CD4-positive, alpha-beta memory T cell (primary cell): ENCODE data around the gene GAS7. TPM values are rescaled to one million over a fixed set of nuclear protein-coding genes. Genes with fewer than 3 reads are reported as not detected.
A peak's percentile ranks its signal among the peaks of the same experiment; 100 is the strongest.
"Not testable (repeated sequence)": the region's sequence is repeated elsewhere in the genome, so short reads cannot be mapped to it uniquely, and the experiment has no call there.

Experiments used
- CTCF ChIA-PET: fragments of 350-600 bp; sonication (Branson Sonifier 250); formaldehyde crosslinking; loops from one replicate; lab custom pipeline; 2021; ENCODE audit warnings: inconsistent platforms; ENCODE audit not compliant: partially characterized antibody; lab: Charles Lee
- POLR2A ChIA-PET: fragments of 350-600 bp; sonication (Branson Sonifier 250); formaldehyde crosslinking; loops from one replicate; lab custom pipeline; 2021; ENCODE audit not compliant: partially characterized antibody; lab: Charles Lee
- DNase-seq, 5 donors: peaks; one replicate each; pipeline versions ENCODE4 v3.0.0 to v3.0.0-alpha.2; 2020 to 2022; ENCODE audit warnings: mixed read lengths in 1 of 5
- H3K27ac ChIP-seq: one replicate; pipeline ENCODE4 v1.7.0; 2013; ENCODE audit warnings: low read depth, low read length
- H3K27me3 ChIP-seq: 2 replicates; pipeline ENCODE4 v1.7.0; 2013; ENCODE audit warnings: mild to moderate bottlenecking, low read length, moderate library complexity; ENCODE audit not compliant: insufficient read depth
- H3K36me3 ChIP-seq: 2 replicates; pipeline ENCODE4 v1.7.0; 2013; ENCODE audit warnings: mild to moderate bottlenecking, low read length, moderate library complexity; ENCODE audit not compliant: insufficient read depth
- H3K4me1 ChIP-seq: 2 replicates; pipeline ENCODE4 v1.7.0; 2013; ENCODE audit warnings: mild to moderate bottlenecking, low read length, moderate library complexity; ENCODE audit not compliant: insufficient read depth
- H3K4me3 ChIP-seq, 2 donors: one replicate each; pipeline ENCODE4 v1.7.0; 2013; ENCODE audit warnings: low read length in 2 of 2, mild to moderate bottlenecking in 1 of 2
- H3K9me3 ChIP-seq, 2 donors: one replicate each; pipeline ENCODE4 v1.7.0; 2013; ENCODE audit warnings: low read length in 2 of 2, control low read depth in 1 of 2; ENCODE audit not compliant: control insufficient read depth in 1 of 2
- H3K27ac Mint-ChIP-seq, 7 donors: one replicate each; pipeline ENCODE4 v1.8.0; 2020 to 2021; ENCODE audit warnings: mixed read lengths in 7 of 7, mild to moderate bottlenecking in 6 of 7, inconsistent platforms in 3 of 7, moderate library complexity in 3 of 7
- H3K27me3 Mint-ChIP-seq, 2 donors: one replicate each; pipeline ENCODE4 v1.8.0; 2020 to 2021; ENCODE audit warnings: mixed read lengths in 2 of 2
- H3K36me3 Mint-ChIP-seq, 2 donors: one replicate each; pipeline ENCODE4 v1.8.0; 2020 to 2021; ENCODE audit warnings: mixed read lengths in 2 of 2, inconsistent platforms in 1 of 2, mild to moderate bottlenecking in 1 of 2
- H3K4me1 Mint-ChIP-seq, 4 donors: one replicate each; pipeline ENCODE4 v1.8.0; 2020 to 2021; ENCODE audit warnings: mixed read lengths in 4 of 4, mild to moderate bottlenecking in 1 of 4
- H3K4me3 Mint-ChIP-seq, 8 donors: one replicate each; pipeline ENCODE4 v1.8.0; 2020 to 2021; ENCODE audit warnings: mixed read lengths in 8 of 8, mild to moderate bottlenecking in 7 of 8, moderate library complexity in 6 of 8, inconsistent platforms in 3 of 8
- H3K9me3 Mint-ChIP-seq, 8 donors: one replicate each; pipeline ENCODE4 v1.8.0; 2020 to 2021; ENCODE audit warnings: mixed read lengths in 8 of 8, mild to moderate bottlenecking in 5 of 8, inconsistent platforms in 3 of 8, moderate library complexity in 1 of 8
- intact Hi-C: fragments of 100-400 bp; cut with micrococcal nuclease; formaldehyde crosslinking; loops from one replicate; pipeline ENCODE4 v1.15.1; 2023
- polyA plus RNA-seq, 2 donors: library from polyadenylated mRNA; unstranded; fragments of 300-500 nt; fragmentation: Illumina TruSeq; gene quantifications; one replicate each; pipeline ENCODE4 v1.2.3, GENCODE V29; 2021
- total RNA-seq, 2 experiments: library from RNA; stranded (reverse); gene quantifications; one replicate each; pipeline ENCODE4 v1.2.3, GENCODE V29; 2021

Gene GAS7
- total and polyA plus RNA-seq, 4 experiments from 2014 or later = 0.42 to 5.2 (median 3.0) TPM

DNA sequence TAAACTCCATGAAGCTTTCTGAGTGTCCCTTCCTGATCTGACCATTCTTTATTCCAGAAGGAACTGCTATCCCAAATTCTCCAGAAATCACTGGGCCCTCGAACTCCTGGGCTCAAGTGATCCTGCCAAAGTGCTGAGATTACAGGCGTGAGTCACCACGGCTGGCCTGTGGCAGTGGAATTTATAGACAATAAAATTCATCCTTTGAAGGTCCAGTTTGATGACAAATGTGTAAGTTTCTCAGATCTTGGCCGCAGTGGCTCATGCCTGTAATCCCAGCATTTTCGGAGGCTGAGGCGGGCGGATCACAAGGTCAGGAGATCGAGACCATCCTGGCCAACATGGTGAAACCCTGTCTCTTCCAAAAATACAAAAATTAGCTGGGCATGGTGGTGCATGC is 103.1 kb downstream of the GAS7 start:
- H3K27ac ChIP-seq, H3K27ac Mint-ChIP-seq, H3K36me3 ChIP-seq, H3K27me3 Mint-ChIP-seq, H3K4me3 Mint-ChIP-seq, H3K4me1 ChIP-seq, H3K36me3 Mint-ChIP-seq, intact Hi-C loops, DNase-seq, H3K27me3 ChIP-seq, CTCF ChIA-PET, H3K9me3 ChIP-seq, H3K4me3 ChIP-seq, H3K9me3 Mint-ChIP-seq, H3K4me1 Mint-ChIP-seq, POLR2A ChIA-PET: not testable (repeated sequence)

DNA sequence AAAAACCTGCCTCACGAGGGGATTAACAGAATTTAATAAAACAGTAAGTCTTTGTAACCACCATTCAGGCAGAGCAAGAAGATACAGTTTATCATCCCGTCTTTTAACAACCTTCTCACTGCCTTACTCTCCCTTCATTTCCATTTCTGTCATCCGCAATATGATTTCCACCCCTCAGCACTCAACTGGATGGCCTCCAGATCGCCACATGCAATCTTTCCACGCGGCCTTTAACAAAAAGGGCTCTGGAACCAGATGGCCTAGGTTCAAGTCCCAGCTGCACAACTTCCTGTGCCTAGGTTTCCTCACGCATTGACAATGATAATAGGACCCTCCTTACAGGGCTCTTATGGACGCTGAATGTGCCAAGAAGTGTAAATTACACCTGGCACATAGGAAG is 103.6 kb downstream of the GAS7 start:
- H3K9me3 Mint-ChIP-seq = peaks cover 0 to 6% (median 2%) of the 10 kb centered on the region in 8 donors
- POLR2A ChIA-PET = no interaction called here
- Histone ChIP-seq H3K36me3 (no peaks in the 10 kb centered on the region), H3K9me3 (no peaks in the 10 kb centered on the region), H3K27me3 (no peaks in the 10 kb centered on the region), H3K4me3 (no peak overlapping the region), H3K27ac (no peak overlapping the region), H3K4me1 (no peaks in the 10 kb centered on the region)
- intact Hi-C loops = no loop called here
- H3K36me3 Mint-ChIP-seq = no peaks in the 10 kb centered on the region
- H3K27ac Mint-ChIP-seq = no peak overlapping the region
- CTCF ChIA-PET = no interaction called here
- no peak overlapping the region for H3K4me3 Mint-ChIP-seq
- DNase-seq = no peak
- no peaks in the 10 kb centered on the region for H3K4me1 Mint-ChIP-seq
- H3K27me3 Mint-ChIP-seq = no peaks in the 10 kb centered on the region

DNA sequence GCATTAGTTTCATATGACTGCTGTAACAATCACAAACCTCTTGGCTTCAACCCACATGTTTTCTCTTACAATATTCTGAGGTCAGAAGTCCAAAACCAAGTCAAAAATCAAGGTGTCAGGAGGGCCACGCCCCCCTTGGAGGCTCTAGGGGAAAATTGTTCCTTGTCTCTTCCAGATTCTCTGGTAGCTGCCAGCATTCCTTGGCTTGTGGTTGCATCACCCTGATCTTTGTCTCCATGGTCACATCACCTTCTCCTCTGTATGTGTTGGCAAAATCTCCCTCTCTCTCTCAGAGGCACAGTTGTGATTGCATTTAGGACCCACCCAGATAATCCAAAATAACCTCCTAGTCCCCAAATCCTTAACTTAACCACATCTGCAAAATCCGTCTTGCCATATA is 105.8 kb downstream of the GAS7 start:
- no peak overlapping the region for H3K4me3 ChIP-seq
- intact Hi-C loops = no loop called here
- H3K9me3 ChIP-seq = no peaks in the 10 kb centered on the region
- no peaks in the 10 kb centered on the region for H3K36me3 Mint-ChIP-seq
- H3K27me3 Mint-ChIP-seq = no peaks in the 10 kb centered on the region
- CTCF ChIA-PET = no interaction called here
- no peak overlapping the region for H3K27ac ChIP-seq
- H3K27me3 ChIP-seq = no peaks in the 10 kb centered on the region
- H3K4me1 ChIP-seq = no peaks in the 10 kb centered on the region
- no peaks in the 10 kb centered on the region for H3K4me1 Mint-ChIP-seq
- peaks cover 0 to 6% (median 2%) of the 10 kb centered on the region in 8 donors for H3K9me3 Mint-ChIP-seq
- no peaks in the 10 kb centered on the region for H3K36me3 ChIP-seq
- no peak overlapping the region for H3K4me3 Mint-ChIP-seq
- DNase-seq = no peak
- POLR2A ChIA-PET = no interaction called here
- no peak overlapping the region for H3K27ac Mint-ChIP-seq

DNA sequence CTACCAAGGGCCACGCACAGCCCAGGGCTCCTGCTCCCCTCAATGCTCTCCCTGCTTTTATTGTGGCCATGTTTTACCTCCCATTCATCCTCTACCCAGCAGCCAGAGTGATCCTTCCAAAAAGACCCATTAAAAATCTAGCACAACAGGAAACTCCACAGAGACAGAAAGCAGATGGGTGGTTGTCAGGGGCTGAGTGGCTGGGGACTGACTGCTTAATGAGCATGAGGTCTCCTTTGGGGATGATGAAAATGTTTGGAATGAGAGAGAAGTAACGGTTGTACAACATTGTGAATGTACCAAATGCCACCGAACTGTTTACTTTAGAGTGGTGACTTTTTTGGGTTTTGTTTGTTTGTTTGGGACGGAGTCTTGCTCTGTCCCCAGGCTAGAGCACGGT is 107.4 kb downstream of the GAS7 start:
- H3K36me3 ChIP-seq = no peaks in the 10 kb centered on the region
- H3K9me3 ChIP-seq = no peaks in the 10 kb centered on the region
- POLR2A ChIA-PET = no interaction called here
- Mint-ChIP-seq H3K4me3 (no peak overlapping the region), H3K27ac (no peak overlapping the region), H3K36me3 (no peaks in the 10 kb centered on the region), H3K27me3 (no peaks in the 10 kb centered on the region), H3K4me1 (no peaks in the 10 kb centered on the region), H3K9me3 (peaks cover 0 to 6% (median 2%) of the 10 kb centered on the region in 8 donors)
- intact Hi-C loops = no loop called here
- H3K27ac ChIP-seq = no peak overlapping the region
- DNase-seq = no peak
- H3K4me1 ChIP-seq = no peaks in the 10 kb centered on the region
- CTCF ChIA-PET = no interaction called here
- no peak overlapping the region for H3K4me3 ChIP-seq
- H3K27me3 ChIP-seq = no peaks in the 10 kb centered on the region

DNA sequence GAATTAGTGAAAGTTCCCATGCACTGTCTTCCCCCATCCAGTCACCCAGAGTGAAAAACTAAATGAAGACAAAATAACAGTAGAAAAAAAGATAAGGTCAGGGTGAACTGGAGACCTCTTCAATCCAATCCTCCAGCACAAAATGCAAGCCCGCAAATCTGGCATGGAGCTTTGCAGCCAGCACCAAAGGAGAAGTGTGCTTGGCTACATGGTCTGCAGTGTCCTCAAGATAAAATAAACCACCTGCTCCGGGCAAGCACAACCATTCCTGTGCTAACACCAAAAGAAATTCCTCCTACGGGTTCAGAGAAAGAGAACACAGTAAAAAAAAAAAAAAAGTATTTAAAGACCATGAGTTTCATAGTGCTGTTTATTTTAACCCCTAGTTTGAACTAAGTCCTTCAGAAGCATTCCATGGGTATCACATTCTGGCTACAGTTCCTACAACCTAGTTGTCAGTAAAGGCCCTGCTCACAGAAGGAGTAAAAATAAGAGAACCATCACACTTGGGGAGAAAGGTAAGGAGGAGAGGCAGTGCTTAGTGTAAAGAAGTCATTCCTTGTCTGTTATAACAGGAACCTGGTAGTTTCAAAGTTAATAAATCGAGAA is 109.1 kb downstream of the GAS7 start:
- no peaks in the 10 kb centered on the region for H3K4me1 Mint-ChIP-seq
- ChIA-PET CTCF (no interaction called here), POLR2A (no interaction called here)
- no peaks in the 10 kb centered on the region for H3K36me3 Mint-ChIP-seq
- intact Hi-C loops = no loop called here
- H3K27me3 Mint-ChIP-seq = no peaks in the 10 kb centered on the region
- H3K27ac ChIP-seq = no peak overlapping the region
- H3K4me3 ChIP-seq = no peak overlapping the region
- H3K27ac Mint-ChIP-seq = peak overlapping the region in 1 of 7 donors; percentile 23
- no peak overlapping the region for H3K4me3 Mint-ChIP-seq
- DNase-seq = no peak
- no peaks in the 10 kb centered on the region for H3K9me3 ChIP-seq
- no peaks in the 10 kb centered on the region for H3K36me3 ChIP-seq
- no peaks in the 10 kb centered on the region for H3K27me3 ChIP-seq
- H3K4me1 ChIP-seq = no peaks in the 10 kb centered on the region
- H3K9me3 Mint-ChIP-seq = peaks cover 0 to 6% (median 2%) of the 10 kb centered on the region in 8 donors

DNA sequence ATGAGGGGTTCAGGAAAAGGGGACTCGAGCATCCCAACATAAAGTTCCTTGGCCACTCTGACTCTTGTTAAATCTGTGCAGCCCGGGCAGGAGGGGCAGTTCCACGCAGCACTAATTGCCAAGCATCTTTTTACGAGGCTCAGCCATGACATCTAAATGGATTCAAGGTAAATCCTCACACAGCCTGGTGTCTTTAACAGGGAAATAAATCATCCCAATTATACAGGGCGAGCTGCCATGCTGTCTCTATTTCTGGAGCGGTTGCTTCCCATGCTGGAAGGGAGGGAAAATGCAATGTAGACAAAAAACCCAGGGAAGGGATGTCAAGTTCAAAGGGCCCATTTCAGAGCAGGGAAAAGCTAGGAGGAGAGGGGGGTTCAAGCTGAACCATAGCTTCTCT is 110.0 kb downstream of the GAS7 start:
- intact Hi-C loops = no loop called here
- H3K4me3 Mint-ChIP-seq = no peak overlapping the region
- peaks cover 0 to 6% (median under 1%) of the 10 kb centered on the region in 8 donors for H3K9me3 Mint-ChIP-seq
- ChIA-PET POLR2A (no interaction called here), CTCF (no interaction called here)
- no peaks in the 10 kb centered on the region for H3K36me3 ChIP-seq
- no peaks in the 10 kb centered on the region for H3K4me1 Mint-ChIP-seq
- H3K36me3 Mint-ChIP-seq = no peaks in the 10 kb centered on the region
- no peak overlapping the region for H3K27ac Mint-ChIP-seq
- DNase-seq = no peak
- no peak overlapping the region for H3K4me3 ChIP-seq
- no peaks in the 10 kb centered on the region for H3K27me3 Mint-ChIP-seq
- no peaks in the 10 kb centered on the region for H3K27me3 ChIP-seq
- no peak overlapping the region for H3K27ac ChIP-seq
- no peaks in the 10 kb centered on the region for H3K9me3 ChIP-seq
- no peaks in the 10 kb centered on the region for H3K4me1 ChIP-seq

DNA sequence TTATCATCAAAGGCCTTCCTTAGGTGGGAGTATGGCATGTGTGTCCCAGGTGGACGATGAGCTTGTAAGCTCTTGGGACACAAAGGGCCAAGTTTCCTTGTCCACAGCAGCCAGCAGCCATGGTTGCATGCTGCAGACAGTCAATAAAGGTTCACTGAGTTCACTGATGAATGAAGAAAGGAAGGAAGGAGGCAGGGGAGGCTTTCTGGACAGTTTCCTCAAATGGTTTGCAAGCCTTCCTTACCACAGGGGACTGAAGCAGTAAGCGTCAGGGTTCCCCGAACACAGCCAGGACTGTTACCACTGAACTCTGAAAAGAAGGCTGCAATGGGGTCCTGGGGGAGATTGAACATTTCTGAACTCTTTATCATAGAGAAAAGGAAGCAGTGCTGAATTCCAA is 111.1 kb downstream of the GAS7 start:
- POLR2A ChIA-PET = no interaction called here

More for the DNA sequence above, 111.1 kb downstream of the GAS7 start:
- Histone ChIP-seq H3K4me1 (no peaks in the 10 kb centered on the region), H3K4me3 (no peak overlapping the region), H3K9me3 (no peaks in the 10 kb centered on the region), H3K36me3 (no peaks in the 10 kb centered on the region), H3K27ac (no peak overlapping the region), H3K27me3 (no peaks in the 10 kb centered on the region)
- H3K9me3 Mint-ChIP-seq = peaks cover 0 to 4% (median 0%) of the 10 kb centered on the region in 8 donors
- H3K4me1 Mint-ChIP-seq = peaks cover 0 to 3% (median 0%) of the 10 kb centered on the region in 4 donors
- no peak overlapping the region for H3K4me3 Mint-ChIP-seq
- CTCF ChIA-PET = no interaction called here
- no peaks in the 10 kb centered on the region for H3K36me3 Mint-ChIP-seq
- DNase-seq = no peak
- peak overlapping the region in 1 of 7 donors; percentile 7 for H3K27ac Mint-ChIP-seq
- intact Hi-C loops = no loop called here
- no peaks in the 10 kb centered on the region for H3K27me3 Mint-ChIP-seq
